SU-DHL-6 (cell line): Measurements from ENCODE around the gene FNIP2.

Source experiments
- H2AFZ ChIP-seq: fragments of 200-600 bp; sonication (generic); 2 replicates; pipeline ENCODE4 v1.6.1; 2014; ENCODE audit warnings: low read depth, mild to moderate bottlenecking, moderate library complexity, mixed read lengths, antibody characterized with exemption, low read length; ENCODE audit not compliant: severe bottlenecking
- H3F3A ChIP-seq: fragments of 200-600 bp; shearing (Covaris generic); 2 replicates; pipeline ENCODE4 v1.6.0; 2016; ENCODE audit warnings: antibody characterized with exemption, mild to moderate bottlenecking; ENCODE audit not compliant: insufficient read depth
- H3K27ac ChIP-seq: fragments of 200-600 bp; sonication (generic); 2 replicates; pipeline ENCODE4 v1.5.1; 2016; ENCODE audit warnings: low read depth, mild to moderate bottlenecking, low read length, moderate library complexity, mixed read lengths
- H3K27me3 ChIP-seq: fragments of 200-600 bp; sonication (generic), shearing (Covaris generic); 2 replicates; pipeline ENCODE4 v1.6.0; 2014; ENCODE audit warnings: mild to moderate bottlenecking, low read length
- H3K36me3 ChIP-seq: fragments of 200-600 bp; sonication (generic); 2 replicates; pipeline ENCODE4 v1.6.1; 2014; ENCODE audit warnings: mild to moderate bottlenecking, low read length, mixed read lengths
- H3K4me2 ChIP-seq: fragments of 300-600, 200-600 bp; shearing (Covaris generic), sonication (generic); 2 replicates; pipeline ENCODE4 v1.6.0; 2014; ENCODE audit warnings: low read length, low read depth, mild to moderate bottlenecking; ENCODE audit not compliant: poor library complexity, severe bottlenecking
- H3K4me3 ChIP-seq: fragments of 200-600 bp; sonication (generic); 2 replicates; pipeline ENCODE4 v1.5.1; 2014; ENCODE audit warnings: antibody characterized with exemption, low read length, mild to moderate bottlenecking, mixed read lengths; ENCODE audit not compliant: insufficient read depth, poor library complexity, severe bottlenecking
- H3K79me2 ChIP-seq: fragments of 200-600 bp; sonication (generic); 2 replicates; pipeline ENCODE4 v1.6.1; 2014; ENCODE audit warnings: mild to moderate bottlenecking, low read length, moderate library complexity; ENCODE audit not compliant: insufficient read depth
- H3K9ac ChIP-seq: fragments of 200-600 bp; sonication (generic); 2 replicates; pipeline ENCODE4 v1.7.0; 2014; ENCODE audit warnings: mild to moderate bottlenecking, low read length
- H3K9me2 ChIP-seq: fragments of 200-600 bp; sonication (generic); replicated peaks from 2 replicates; pipeline ENCODE4 v1.6.1; 2014; ENCODE audit warnings: low read length; ENCODE audit not compliant: insufficient read depth
- H3K9me3 ChIP-seq: fragments of 200-600 bp; sonication (generic); 2 replicates; pipeline ENCODE4 v1.6.1; 2014; ENCODE audit warnings: low read length, mixed read lengths; ENCODE audit not compliant: insufficient read depth
- H4K20me1 ChIP-seq: fragments of 200-600 bp; sonication (generic); 2 replicates; pipeline ENCODE4 v1.6.1; 2014; ENCODE audit warnings: low read depth, mild to moderate bottlenecking, antibody characterized with exemption, low read length, moderate library complexity, mixed read lengths
- CTCF ChIP-seq: fragments of 200-600 bp; sonication (generic); IDR thresholded peaks from one replicate; pipeline ENCODE4 v1.5.1; 2017; ENCODE audit warnings: antibody characterized with exemption, mild to moderate bottlenecking, low read length, moderate library complexity; ENCODE audit not compliant: insufficient read depth, poor library complexity, severe bottlenecking
- EZH2phosphoT487 ChIP-seq: fragments of 200-600 bp; sonication (generic), shearing (Covaris generic); conservative IDR thresholded peaks from 2 replicates; pipeline ENCODE4 v1.6.1; 2018; ENCODE audit warnings: mild to moderate bottlenecking, antibody characterized with exemption, low read length, moderate library complexity, mixed read lengths

FNIP2 gene

GRCh38 chr4:158903079-158903456 lies 134.2 kb downstream of the FNIP2 start:
- no peaks in the 10 kb centered on the region for H3K79me2 ChIP-seq
- TF ChIP-seq CTCF = no peak
- TF ChIP-seq EZH2phosphoT487 = no peak
- H3K27me3 ChIP-seq = no peaks in the 10 kb centered on the region
- H3K9me3 ChIP-seq = no peaks in the 10 kb centered on the region
- no peak overlapping the region for H2AFZ ChIP-seq
- no peak overlapping the region for H3K27ac ChIP-seq
- H3F3A ChIP-seq = no peaks in the 10 kb centered on the region
- H3K4me3 ChIP-seq = no peak overlapping the region
- H3K9me2 ChIP-seq = no peaks in the 10 kb centered on the region
- no peaks in the 10 kb centered on the region for H3K36me3 ChIP-seq
- H3K9ac ChIP-seq = no peak overlapping the region
- no peak overlapping the region for H3K4me2 ChIP-seq
- no peaks in the 10 kb centered on the region for H4K20me1 ChIP-seq

GRCh38 chr4:158903472-158904043 lies 134.7 kb downstream of the FNIP2 start:
- Histone ChIP-seq H3K27me3 (no peaks in the 10 kb centered on the region), H3K4me2 (no peak overlapping the region), H3F3A (no peaks in the 10 kb centered on the region), H3K9me3 (no peaks in the 10 kb centered on the region), H3K79me2 (no peaks in the 10 kb centered on the region), H4K20me1 (no peaks in the 10 kb centered on the region), H3K9ac (no peak overlapping the region), H2AFZ (no peak overlapping the region), H3K9me2 (no peaks in the 10 kb centered on the region), H3K36me3 (no peaks in the 10 kb centered on the region), H3K27ac (no peak overlapping the region), H3K4me3 (no peak overlapping the region)
- TF ChIP-seq CTCF (no peak), EZH2phosphoT487 (no peak)

- H3K27me3 ChIP-seq = no peaks in the 10 kb centered on the region
- no peak for TF ChIP-seq CTCF
- no peak for TF ChIP-seq EZH2phosphoT487
- no peaks in the 10 kb centered on the region for H4K20me1 ChIP-seq
- no peaks in the 10 kb centered on the region for H3F3A ChIP-seq
- no peaks in the 10 kb centered on the region for H3K79me2 ChIP-seq
- H3K4me2 ChIP-seq = no peak overlapping the region
- no peaks in the 10 kb centered on the region for H3K9me2 ChIP-seq
- no peak overlapping the region for H2AFZ ChIP-seq
- H3K4me3 ChIP-seq = no peak overlapping the region
- H3K9me3 ChIP-seq = no peaks in the 10 kb centered on the region
- H3K27ac ChIP-seq = no peak overlapping the region
- no peaks in the 10 kb centered on the region for H3K36me3 ChIP-seq
- H3K9ac ChIP-seq = no peak overlapping the region
These were observed 136.0 kb downstream of the FNIP2 start for GRCh38 chr4:158904815-158905214.
